ENCODE data around the gene ANKFN1. TPM values are rescaled to one million over a fixed set of nuclear protein-coding genes. Genes with fewer than 3 reads are reported as not detected.
"Not testable (repeated sequence)": the region's sequence is repeated elsewhere in the genome, so short reads cannot be mapped to it uniquely, and the experiment has no call there.

The ANKFN1 gene
- total RNA-seq, 1 donor from 2014 or later: not detected

GRCh38 chr17:56358651-56359050, 205.4 kb downstream of the ANKFN1 start:
- no peak for ATAC-seq

DNA sequence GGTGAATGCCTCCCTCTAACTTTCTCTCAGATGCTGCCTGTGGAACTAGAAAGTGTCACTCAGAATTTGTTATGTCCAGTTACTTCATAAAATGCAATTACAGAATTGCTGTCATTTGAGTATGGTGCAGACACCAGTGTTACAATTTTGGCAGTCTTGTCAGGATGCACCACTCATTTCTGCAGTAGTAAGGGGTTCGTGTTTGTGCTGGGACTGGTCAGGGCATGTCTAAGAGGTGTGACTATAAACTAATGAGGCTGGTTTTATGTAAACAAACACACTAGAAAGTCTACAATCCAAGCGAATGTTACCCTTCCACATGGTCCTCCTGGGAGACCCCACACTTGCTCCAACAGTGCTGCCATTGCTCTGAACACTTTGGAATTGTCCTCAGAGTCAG, 206.2 kb downstream of the ANKFN1 start:
- no peak for ATAC-seq

- ATAC-seq: no peak
Observed at GRCh38 chr17:56367366-56367765, 214.1 kb downstream of the ANKFN1 start.

- ATAC-seq: no peak
Observed at GRCh38 chr17:56373981-56374833, 220.9 kb downstream of the ANKFN1 start.

- no peak for ATAC-seq
Observed at GRCh38 chr17:56389356-56389755, 236.1 kb downstream of the ANKFN1 start.

- no peak for ATAC-seq
Observed at GRCh38 chr17:56392321-56392720, 239.0 kb downstream of the ANKFN1 start.

GRCh38 chr17:56393156-56393555, 239.9 kb downstream of the ANKFN1 start:
- no peak for ATAC-seq

GRCh38 chr17:56395787-56396186, 242.5 kb downstream of the ANKFN1 start:
- no peak for ATAC-seq

GRCh38 chr17:56407086-56407485, 253.8 kb downstream of the ANKFN1 start:
- ATAC-seq: no peak

- ATAC-seq: not testable (repeated sequence)
Observed at GRCh38 chr17:56412356-56412755, 259.1 kb downstream of the ANKFN1 start.

GRCh38 chr17:56416682-56417351, 263.5 kb downstream of the ANKFN1 start:
- ATAC-seq: no peak

DNA sequence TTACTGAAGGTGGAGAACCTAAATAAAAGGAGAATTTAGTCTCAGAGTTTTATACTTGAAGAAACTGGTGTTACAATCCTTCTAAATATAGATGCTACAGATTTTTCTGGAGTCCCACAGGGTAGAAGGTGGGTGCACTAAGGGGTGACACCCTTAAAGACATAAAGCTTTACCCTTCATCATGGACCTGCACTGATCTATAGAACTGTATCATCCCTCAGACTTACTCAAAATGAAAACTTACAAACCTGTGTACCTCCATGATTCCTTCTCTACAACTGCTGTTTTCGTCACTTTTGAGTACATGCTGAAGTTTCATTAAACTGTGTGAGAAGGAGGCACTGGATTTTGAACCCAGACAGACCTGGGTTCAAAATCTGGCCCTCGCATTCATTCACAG, 270.7 kb downstream of the ANKFN1 start:
- ATAC-seq: no peak

DNA sequence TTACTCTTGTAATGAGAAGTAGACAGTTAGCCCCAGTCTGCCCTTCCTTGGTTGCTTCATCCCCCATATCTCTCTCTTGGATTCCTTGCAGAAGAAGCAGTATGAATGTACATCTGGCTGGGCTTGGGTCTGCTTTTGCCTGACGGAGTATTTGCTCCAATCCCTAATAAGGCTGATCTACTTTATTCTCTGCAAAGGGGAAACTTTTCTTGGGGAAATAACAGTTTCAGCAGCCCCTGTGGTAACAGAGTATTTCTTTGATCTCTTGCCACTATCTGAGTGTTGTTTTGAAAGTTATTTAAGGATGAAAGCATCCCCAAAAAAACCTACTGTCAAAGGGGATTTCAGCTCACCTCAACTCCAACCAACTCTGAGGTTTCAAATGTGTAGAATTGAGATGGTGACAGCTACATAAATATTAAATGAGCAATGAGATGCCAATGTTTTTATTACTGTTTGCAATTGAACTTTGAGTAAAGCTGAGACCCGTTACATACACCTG, 271.3 kb downstream of the ANKFN1 start:
- no peak for ATAC-seq

GRCh38 chr17:56425483-56425882, 272.2 kb downstream of the ANKFN1 start:
- no peak for ATAC-seq

DNA sequence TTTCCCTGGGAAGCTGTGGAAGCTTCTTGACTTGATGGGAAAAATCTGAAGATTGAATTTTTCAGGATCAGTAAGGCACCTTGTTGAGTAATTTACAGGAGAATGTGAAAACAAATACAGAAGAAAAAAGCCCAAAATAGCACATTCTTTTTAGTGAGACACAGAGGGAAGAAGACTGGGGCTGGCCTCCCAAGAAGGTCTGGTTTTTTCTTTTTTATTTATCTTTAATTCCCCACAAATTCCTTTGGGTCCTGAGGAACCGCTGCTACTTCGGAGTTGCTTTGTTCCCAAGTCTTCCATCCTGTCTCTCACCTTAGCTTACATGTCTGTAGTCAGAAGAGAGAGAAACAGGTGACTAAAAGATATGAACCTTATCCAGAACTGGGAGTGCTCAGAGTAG, 273.6 kb downstream of the ANKFN1 start:
- ATAC-seq: no peak

GRCh38 chr17:56431736-56432135, 278.5 kb downstream of the ANKFN1 start:
- no peak for ATAC-seq

DNA sequence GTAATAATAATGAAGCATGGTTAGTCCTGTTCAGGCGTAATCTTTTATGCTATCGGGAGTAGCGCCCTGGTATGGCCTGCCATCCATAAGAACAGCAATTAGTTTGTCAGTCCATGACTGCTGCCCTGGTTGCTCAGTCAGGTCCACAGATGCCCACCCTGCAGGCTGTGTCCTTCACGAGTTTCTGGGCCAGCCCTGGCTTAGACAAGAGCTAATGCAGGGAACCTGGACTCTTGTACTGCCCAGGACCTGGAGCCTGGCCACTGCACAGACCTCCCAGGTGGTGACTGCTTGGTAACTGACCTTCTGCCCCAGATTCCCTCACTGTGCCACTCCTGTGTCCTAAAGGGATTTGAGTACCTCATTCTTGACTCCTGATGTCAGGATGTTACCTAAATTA, 279.2 kb downstream of the ANKFN1 start:
- no peak for ATAC-seq

- ATAC-seq: no peak
Observed at GRCh38 chr17:56434610-56435009, 281.3 kb downstream of the ANKFN1 start.

- ATAC-seq: no peak
Observed at GRCh38 chr17:56436142-56436541, 282.9 kb downstream of the ANKFN1 start.

GRCh38 chr17:56440419-56440818, 287.1 kb downstream of the ANKFN1 start:
- ATAC-seq: no peak

DNA sequence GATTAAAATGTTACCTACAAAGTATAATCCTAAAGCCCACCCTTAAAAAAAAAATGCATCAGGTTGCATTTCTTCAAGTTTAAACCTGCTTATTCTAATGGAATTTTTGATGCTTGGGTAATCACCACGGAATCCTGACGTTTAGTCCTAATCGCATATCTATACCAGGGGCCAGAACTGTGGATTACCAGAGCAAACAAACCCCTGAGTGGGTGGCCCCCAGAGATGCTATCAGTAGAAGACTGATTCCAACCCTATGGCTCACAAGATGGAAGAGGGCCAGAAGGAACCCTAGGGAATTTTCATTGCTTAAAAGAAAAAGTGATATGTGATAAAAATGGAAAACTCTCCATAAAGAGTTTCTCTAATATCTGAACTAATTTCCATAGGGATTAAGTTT, 288.0 kb downstream of the ANKFN1 start:
- no peak for ATAC-seq

GRCh38 chr17:56445692-56446411, 292.6 kb downstream of the ANKFN1 start:
- no peak for ATAC-seq

- no peak for ATAC-seq
Observed at GRCh38 chr17:56447171-56447570, 293.9 kb downstream of the ANKFN1 start.

Data from esophagus mucosa (tissue), 1 donor.